Fibroblast of villous mesenchyme (primary cell): ENCODE data around the gene TXNRD1. TPM values are rescaled to one million over a fixed set of nuclear protein-coding genes. Genes with fewer than 3 reads are reported as not detected.
"Not testable (repeated sequence)": the region's sequence is repeated elsewhere in the genome, so short reads cannot be mapped to it uniquely, and the experiment has no call there.

ENCODE experiments used
- DNase-seq: peaks from one replicate; pipeline ENCODE4 v3.0.0-alpha.2; 2010; ENCODE audit warnings: low read depth
- H3K4me3 ChIP-seq: 2 replicates; pipeline ENCODE4 v1.5.1; 2011; ENCODE audit warnings: low read depth, mild to moderate bottlenecking, low read length
- total RNA-seq: library from RNA; depleted of rRNA; stranded (reverse); fragments of >200 nt; gene quantifications from 2 replicates; pipeline ENCODE4 v1.2.3, GENCODE V29; 2012
- TF ChIP-seq, protein P1 (sequence below): IDR thresholded peaks from 2 replicates; pipeline ENCODE4 v1.5.1; 2012; ENCODE audit warnings: low read depth, mild to moderate bottlenecking, low read length; ENCODE audit not compliant: insufficient read depth

The TXNRD1 gene
- total RNA-seq, 1 donor: 747 TPM

DNA sequence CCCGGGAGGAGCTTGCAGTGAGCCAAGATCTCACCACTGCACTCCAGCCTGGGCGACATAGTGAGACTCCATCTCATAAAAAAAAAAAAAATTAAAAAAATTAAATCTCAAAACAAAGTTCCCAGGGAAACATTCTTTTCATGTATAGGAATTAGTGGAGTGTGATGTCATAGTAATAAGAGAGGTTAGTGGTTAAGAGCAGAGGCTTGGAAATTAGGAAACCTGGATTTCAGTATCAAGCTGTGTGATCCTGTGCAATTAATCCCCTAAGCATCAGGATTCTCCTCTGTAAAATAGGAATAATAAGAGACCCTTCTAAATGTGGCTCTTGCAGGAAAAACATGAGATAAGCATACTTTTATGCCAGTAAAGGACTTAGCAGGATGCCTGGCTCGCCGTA, 3.1 kb upstream of the TXNRD1 start:
- TF ChIP-seq, protein P1, sequence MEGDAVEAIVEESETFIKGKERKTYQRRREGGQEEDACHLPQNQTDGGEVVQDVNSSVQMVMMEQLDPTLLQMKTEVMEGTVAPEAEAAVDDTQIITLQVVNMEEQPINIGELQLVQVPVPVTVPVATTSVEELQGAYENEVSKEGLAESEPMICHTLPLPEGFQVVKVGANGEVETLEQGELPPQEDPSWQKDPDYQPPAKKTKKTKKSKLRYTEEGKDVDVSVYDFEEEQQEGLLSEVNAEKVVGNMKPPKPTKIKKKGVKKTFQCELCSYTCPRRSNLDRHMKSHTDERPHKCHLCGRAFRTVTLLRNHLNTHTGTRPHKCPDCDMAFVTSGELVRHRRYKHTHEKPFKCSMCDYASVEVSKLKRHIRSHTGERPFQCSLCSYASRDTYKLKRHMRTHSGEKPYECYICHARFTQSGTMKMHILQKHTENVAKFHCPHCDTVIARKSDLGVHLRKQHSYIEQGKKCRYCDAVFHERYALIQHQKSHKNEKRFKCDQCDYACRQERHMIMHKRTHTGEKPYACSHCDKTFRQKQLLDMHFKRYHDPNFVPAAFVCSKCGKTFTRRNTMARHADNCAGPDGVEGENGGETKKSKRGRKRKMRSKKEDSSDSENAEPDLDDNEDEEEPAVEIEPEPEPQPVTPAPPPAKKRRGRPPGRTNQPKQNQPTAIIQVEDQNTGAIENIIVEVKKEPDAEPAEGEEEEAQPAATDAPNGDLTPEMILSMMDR: no peak
- peak; percentile 43 for DNase-seq
- no peak overlapping the region for H3K4me3 ChIP-seq

DNA sequence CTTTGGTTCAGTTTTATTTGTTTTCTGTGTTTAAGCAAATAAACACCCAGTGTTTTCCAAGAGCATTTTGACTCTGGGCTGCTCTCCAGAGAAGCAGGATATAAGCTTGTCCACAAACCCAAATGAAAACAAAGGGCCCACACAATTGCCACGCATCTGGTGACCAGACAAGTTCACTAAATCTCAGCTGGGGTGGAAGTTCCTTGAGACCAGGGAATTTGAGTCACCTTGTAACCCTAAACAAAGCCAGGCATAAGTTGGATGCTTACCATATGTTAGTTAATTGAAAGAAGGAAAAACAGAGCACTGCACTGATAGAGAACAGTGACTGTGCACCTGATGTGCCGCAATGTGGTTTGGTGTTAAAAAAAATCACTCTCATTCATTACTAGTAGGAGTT, 1.6 kb upstream of the TXNRD1 start:
- peak; percentile 98 for DNase-seq
- no peak overlapping the region for H3K4me3 ChIP-seq

DNA sequence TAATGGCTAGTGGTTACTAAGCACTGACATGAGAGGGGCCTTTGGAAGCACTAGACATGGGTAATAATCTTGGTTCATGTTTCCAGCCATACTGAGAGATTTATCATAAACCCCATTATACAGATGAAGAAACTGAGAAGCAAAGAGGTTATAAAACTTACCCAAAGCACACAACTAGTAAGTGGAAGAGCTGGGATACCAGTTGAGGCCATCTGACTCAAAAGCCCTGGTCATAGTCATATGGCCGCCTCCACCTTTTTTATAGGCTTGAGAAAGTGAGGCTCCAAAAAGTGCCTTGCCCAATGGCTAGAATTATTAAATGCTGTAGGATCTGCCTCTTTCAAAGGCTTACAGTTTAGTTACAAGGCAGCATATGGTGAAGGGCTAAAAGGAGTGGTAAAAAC, 944 bp downstream of the TXNRD1 start:
- peak overlapping the region; percentile 63 for H3K4me3 ChIP-seq
- DNase-seq: no peak
- TF ChIP-seq, protein P1: no peak

More for the DNA sequence above, 1.6 kb upstream of the TXNRD1 start:
- TF ChIP-seq, protein P1: no peak

DNA sequence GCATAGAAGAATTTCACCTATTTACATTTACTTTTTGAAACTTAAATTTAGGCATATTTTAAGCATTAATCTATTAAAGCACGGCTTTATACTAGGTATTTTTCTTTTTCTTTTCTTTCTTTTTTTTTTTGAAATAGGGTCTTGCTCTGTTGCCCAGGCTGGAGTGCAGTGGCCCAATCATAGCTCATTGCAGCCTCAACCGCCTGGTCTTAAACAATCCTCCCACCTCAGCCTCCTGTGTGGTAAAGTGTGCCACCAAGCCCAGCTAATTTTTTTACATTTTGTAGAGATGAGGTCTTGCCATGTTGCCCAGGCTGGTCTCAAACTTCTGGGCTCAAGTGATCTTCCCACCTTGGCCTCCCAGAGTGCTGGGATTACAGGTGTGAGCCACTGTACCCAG, 2.9 kb downstream of the TXNRD1 start:
- DNase-seq, H3K4me3 ChIP-seq: not testable (repeated sequence)

DNA sequence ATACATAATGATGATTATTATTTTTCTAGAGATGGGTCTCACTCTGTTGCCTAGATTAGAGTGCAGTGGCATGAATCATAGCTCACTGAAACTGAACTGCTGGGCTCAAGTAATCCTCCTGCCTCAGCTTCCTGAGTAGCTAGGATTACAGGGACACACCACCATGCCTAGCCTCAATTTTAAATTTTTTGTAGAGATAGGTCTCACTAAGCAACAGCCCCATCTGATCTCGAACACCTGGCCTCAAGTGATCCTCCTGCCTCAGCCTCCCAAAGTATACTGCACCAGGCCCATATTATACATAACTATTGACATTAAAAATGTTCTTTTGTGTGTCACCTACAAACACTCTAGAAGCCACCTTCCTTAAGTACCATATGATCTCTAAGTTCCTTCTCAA, 3.4 kb downstream of the TXNRD1 start:
- TF ChIP-seq, protein P1: no peak
- H3K4me3 ChIP-seq: no peak overlapping the region
- peak; percentile 58 for DNase-seq

DNA sequence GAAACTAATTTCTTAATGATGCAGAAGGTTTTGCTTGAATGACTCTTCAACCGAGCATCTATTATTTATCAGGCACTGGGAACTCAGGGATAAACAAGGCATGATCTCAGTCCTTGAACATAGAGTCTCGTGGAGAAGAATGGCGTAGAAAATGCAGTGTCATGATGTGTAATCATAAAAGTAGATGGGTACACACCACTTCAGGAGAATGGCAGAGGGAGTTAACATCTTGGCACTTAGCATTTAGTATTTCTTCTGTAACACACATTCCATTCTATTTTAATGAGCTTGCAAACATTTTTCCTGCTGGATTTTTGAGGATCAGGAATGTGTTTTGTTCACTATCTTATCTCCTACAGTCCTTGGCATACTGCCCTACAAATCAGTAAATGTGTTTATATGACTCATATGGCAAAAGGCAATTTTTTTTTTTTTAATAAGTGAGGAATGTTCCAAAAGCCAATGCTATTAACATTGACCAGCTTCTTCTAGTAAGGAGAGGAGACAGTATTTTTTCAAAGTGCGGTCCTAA, 3.8 kb downstream of the TXNRD1 start:
- H3K4me3 ChIP-seq: no peak overlapping the region
- TF ChIP-seq, protein P1: no peak
- DNase-seq: peak; percentile 99

DNA sequence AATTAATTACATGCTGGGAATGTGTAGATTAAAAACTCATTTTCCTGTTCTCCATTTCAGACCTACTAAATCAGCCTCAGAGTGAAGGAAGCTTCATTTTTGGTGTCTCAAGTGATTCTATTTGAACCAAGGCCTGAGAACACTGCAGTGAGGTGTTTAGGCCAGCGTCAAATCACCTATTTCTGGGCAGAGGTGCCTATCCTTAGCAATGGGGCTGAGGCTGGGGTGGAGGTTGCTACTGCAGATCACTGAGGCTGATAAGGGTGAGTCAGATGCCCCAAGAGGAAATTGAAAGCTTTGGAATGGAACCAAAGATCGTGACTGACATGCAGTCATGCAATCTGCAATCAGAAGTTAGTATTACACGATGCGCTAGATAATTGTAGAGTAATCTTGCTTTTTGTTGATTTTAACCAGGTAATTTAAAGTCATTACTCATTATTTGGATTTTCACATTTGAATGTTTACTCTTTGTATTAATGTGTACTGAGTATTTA, 4.4 kb downstream of the TXNRD1 start:
- DNase-seq: peak; percentile 74
- TF ChIP-seq, protein P1: no peak
- peak overlapping the region; percentile 25 for H3K4me3 ChIP-seq
